Keratinocyte (primary cell): ENCODE measurements around the gene ZDHHC21.

Source experiments
- CTCF ChIP-seq, 3 experiments: IDR thresholded peaks in 1 of 3; conservative IDR thresholded peaks in 1 of 3; optimal IDR thresholded peaks in 1 of 3; 2 replicates in 2 of 3; 3 replicates in 1 of 3; pipeline versions ENCODE3 to v1.5.1; 2011; ENCODE audit warnings: low read length in 3 of 3, mild to moderate bottlenecking in 3 of 3, moderate library complexity in 2 of 3, control low read depth in 1 of 3, inconsistent platforms in 1 of 3; ENCODE audit not compliant: insufficient read depth in 2 of 3; ENCODE audit errors: extremely low read depth in 1 of 3
- EZH2 ChIP-seq: IDR thresholded peaks from one replicate; pipeline ENCODE4 v1.6.1; 2012; ENCODE audit warnings: inconsistent platforms, mild to moderate bottlenecking, low read length, moderate library complexity

- TF ChIP-seq CTCF (optimal IDR thresholded peaks at IDR 0.05 in 1 of 3, IDR thresholded peaks at IDR 0.05 in 1 of 3, conservative IDR thresholded peaks at IDR 0.05 in 1 of 3; ENCODE audit: extremely low read depth in 1 of 3, insufficient read depth in 2 of 3, low read length in 3 of 3) (no peak), EZH2 (no peak)
Observed at GRCh38 chr9:14563902-14564624, 129.2 kb downstream of the ZDHHC21 start.
